B cell (primary cell): ENCODE measurements around the gene ASB2.

Experiments used
- EZH2 ChIP-seq: IDR thresholded peaks from 2 replicates; pipeline ENCODE4 v1.6.1; 2012; ENCODE audit warnings: borderline replicate concordance, low read depth, mild to moderate bottlenecking, moderate library complexity, low read length; ENCODE audit not compliant: insufficient read depth, poor library complexity, severe bottlenecking
- TF ChIP-seq, protein P1 (sequence below): fragments of 200-600 bp; IDR thresholded peaks from one replicate; pipeline ENCODE4 v1.8.0; 2022; ENCODE audit warnings: antibody characterized with exemption, mild to moderate bottlenecking

DNA sequence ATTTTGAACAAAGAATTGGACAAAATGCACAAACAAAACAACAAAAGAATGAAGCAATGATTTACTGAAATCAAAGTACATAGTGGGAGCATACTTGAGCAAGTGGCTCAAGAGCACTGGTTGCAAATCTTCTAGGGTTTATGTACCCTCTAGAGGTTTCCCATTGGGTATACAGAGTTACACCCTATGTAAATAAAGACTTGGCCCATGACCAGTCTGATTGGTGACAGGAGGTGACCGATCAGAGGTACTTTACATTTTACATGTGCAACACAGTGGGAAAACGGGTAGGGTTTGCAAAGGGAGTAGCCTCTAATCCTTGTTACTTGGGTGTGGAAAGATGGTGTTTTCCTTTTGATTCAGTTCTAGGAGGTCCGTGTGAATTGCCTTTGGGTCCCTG is 59.9 kb downstream of the ASB2 start:
- TF ChIP-seq, protein P1, sequence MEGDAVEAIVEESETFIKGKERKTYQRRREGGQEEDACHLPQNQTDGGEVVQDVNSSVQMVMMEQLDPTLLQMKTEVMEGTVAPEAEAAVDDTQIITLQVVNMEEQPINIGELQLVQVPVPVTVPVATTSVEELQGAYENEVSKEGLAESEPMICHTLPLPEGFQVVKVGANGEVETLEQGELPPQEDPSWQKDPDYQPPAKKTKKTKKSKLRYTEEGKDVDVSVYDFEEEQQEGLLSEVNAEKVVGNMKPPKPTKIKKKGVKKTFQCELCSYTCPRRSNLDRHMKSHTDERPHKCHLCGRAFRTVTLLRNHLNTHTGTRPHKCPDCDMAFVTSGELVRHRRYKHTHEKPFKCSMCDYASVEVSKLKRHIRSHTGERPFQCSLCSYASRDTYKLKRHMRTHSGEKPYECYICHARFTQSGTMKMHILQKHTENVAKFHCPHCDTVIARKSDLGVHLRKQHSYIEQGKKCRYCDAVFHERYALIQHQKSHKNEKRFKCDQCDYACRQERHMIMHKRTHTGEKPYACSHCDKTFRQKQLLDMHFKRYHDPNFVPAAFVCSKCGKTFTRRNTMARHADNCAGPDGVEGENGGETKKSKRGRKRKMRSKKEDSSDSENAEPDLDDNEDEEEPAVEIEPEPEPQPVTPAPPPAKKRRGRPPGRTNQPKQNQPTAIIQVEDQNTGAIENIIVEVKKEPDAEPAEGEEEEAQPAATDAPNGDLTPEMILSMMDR, result no peak
- no peak for TF ChIP-seq EZH2
